Activated CD4-positive, CD25-positive, alpha-beta regulatory T cell (primary cell): ENCODE measurements around the gene JAG2.
A peak's percentile ranks its signal among the peaks of the same experiment; 100 is the strongest.

Experiments
- DNase-seq, 4 experiments: peaks; one replicate each; lab custom pipeline; 2025; lab: John Stamatoyannopoulos, UW

Gene JAG2

DNA sequence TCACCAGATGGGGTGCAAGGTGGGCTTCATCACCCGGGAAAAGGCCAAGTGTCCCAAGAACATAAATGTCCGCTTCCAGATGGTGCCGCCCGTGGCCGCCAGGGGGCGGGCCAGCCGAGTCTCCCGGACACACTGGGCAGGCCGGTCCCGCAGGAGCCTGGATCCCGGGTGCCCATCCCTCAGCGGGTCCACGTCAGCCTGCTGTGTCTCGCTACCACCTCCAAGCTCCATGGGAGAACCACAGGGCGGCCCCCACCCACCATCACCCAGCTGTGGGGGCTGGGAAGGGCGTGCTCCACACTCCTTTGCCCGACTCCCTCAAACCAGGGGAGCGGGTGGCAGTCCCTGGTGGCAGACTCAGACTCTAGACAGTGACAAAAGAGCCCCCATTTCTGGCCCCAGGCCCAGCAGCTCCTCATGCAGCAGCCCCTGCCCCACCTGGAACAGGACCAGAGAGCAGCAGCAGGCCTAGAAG is 34.5 kb upstream of the JAG2 start:
- DNase-seq, result peak in 3 of 4 experiments; percentile 21 to 47 (median 43)

DNA sequence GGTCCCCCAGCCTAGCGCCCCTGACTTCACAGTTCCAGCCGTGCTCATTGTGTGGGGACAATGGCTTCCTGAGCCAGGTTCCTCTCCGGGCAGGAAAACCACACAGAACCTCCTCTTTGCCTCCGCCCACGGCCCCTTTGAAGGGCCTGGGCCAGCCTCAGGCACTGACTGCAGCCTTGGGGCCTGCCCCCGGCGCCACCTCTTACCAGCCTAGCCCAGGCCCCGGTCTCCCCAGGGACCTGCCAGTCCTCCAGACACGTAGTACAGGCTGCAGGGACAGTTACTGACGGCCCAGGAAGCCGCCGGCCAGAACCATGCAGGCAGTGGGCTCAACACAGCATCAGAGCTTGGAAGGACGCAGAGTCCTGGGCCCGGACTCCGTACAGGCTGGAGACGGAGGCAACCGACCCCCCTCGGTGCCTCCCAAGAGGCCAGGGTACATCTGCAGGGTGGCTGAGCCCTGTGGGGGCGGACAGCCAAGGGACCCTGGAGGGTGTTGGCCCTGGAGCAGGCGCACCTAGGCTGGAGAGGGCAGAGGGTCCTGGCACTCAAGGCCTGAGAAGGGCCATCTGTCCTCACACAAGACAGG is 33.4 kb upstream of the JAG2 start:
- no peak for DNase-seq

DNA sequence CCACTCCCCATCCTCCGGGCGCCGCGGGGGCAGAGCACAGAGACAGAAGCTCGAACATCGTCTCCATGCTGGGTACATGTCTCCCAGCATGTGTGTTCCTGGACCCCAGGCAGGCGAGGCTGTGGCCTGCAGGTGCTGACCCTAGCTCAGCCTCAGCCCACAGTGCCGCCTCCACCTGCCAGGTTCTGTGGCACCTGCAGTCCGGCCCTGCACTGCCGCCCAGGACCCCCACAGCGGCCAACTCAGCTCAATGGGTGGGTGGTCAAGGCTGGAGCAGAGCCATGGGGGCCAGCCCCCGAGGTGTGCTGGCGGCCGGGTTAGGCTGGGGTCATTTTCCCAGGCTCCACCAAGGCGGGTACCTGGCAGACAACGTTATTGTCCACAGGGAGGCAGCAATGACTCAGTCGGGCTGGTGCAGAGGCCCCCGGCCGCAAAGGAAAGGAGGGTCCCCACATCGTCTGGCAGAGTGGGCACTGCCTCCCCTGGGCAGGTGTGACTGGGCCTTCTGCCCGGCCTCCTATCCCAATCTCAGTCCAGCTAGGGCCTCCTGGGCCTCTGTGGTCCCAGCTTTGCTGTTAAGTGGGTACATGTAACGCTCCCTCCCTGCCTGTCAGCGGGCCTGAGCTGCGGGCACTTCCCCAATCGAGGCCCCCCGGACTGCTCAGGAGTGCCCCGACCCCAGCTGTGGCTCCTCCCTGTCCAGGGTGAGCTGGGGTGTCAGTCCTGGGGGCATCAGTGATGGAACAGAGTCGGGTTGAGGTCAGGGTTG is 32.8 kb upstream of the JAG2 start:
- DNase-seq, result no peak

DNA sequence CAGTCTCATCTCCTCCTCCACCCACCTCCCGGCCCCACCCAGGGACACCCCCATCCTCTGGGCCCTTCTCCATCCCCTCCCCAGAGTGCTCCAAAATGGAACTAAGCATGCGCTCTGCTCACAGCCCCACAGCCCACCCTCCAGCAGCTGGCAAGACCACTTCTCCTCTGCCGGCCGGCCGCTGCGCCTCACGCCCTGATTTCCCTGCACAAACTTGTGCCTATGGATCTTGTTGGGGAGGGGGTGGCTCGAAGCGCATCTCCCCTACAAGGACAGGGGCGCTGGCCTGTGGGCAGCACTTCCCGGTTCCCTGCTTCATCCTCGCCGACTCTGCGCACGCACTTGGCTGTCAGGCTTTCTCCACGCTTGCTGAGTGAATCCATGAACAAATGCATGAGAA is 32.1 kb upstream of the JAG2 start:
- DNase-seq, result no peak

DNA sequence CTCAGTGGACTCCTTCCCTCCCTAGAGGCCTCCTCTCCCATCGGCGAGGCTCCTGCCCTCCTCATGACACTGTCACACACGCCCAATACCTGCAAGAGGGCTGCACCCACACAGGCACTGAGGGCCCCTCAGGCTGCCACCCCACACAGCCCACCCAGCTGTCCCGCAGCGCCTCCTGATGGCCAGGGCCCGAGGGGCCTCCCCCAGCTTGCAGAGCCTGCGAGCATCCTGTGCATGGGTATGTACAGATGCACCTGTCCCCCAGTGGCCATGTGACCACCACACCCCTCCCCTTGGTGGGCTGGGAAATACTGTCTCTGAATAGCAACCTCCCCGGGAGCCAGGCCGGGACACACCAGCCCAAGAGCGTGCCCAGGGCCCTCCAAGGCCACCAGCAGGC is 31.5 kb upstream of the JAG2 start:
- no peak for DNase-seq

DNA sequence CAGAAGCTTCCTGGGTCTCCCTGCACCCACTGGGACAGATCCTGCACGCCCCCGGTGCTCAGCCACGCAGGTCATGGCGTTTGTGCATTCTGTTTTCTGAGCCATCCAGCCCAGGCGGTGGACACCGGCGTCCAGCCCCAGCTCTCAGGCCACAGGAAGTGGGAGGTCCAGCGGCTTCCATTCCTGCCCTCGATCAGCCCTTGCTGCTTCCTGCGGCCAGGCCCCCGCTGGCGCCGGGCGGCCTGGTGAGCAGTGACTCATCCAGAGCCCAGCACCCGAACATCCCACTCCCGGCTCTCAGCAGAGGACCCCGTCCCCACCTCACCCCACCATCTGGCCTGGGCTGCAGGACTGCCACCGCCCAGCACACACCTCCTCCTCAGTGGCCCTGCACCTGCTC is 30.5 kb upstream of the JAG2 start:
- no peak for DNase-seq

DNA sequence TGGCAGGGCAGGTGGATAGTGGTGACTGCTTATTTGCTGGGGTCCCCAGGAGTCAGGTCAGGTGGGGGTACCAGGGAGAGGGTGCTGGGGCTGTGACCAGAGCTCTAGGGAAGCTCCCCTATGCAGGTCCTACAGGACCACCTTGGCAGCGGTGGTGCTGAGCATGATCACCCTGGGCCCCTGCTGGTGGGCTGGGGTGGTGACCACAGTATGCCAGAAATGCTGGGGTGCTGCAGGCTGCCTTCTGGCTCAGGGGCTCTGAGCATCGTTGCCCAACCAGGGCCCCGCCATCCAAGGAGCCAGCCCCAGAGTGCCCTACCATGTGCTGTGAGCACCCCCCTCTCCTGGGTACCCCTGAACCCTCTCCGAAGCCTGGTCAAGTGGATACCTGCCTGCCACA is 30.0 kb upstream of the JAG2 start:
- DNase-seq, result no peak

DNA sequence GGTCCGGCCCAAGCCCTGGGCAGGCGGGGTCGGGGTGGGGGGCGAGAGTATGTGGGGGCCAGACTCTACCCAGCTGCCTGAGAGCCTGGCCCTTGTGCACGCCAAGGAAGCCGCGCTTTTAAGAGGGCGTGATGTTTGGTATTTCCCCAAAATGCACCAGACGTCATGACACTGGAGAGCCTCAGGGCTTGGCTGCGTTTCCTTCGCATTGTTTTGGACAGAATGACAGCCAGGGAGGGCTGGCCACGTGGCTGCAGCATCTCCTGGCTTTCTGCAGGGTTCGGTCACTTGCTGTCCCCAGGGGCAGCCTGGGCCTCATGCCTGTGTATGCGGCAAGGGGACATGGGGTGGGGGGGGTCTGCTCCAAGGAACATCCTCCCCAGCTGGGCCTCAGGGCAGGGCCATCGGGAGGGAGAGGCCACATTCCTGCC is 28.6 kb upstream of the JAG2 start:
- DNase-seq, result no peak

DNA sequence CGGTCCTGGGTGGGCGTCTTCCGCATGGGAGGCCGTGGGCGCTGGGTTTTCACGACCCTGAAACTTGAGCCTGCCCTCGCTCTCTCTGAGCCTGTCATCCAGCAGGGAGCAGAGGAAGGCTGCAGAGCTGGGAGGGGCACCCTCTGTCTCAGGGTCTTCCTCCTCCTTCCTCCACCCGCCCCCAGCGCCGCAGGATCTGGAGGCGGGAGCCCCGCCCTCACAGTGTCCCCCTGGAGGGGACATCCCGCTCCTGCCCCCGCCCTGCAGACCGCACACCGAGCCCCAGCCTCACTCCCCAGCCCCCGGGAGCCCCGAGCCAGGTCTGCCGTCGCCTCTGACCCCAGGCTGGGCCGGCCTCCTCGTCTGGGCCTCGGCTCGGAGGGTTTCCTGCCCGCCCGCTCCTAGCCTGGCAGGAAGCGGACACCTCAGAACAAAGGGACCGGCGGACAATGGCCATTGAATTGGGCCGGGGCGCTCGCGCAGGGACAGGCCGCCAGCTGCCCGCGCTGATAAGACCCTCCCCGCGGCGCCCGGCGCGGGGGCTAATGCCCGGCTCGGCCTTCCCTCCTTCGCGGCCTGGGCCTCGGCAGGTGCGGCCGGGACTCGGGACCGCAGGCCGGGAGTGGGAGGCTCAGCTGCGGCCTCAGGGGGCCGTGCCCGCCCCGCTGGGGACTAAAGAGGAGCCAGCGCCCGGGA is 27.8 kb upstream of the JAG2 start:
- no peak for DNase-seq

DNA sequence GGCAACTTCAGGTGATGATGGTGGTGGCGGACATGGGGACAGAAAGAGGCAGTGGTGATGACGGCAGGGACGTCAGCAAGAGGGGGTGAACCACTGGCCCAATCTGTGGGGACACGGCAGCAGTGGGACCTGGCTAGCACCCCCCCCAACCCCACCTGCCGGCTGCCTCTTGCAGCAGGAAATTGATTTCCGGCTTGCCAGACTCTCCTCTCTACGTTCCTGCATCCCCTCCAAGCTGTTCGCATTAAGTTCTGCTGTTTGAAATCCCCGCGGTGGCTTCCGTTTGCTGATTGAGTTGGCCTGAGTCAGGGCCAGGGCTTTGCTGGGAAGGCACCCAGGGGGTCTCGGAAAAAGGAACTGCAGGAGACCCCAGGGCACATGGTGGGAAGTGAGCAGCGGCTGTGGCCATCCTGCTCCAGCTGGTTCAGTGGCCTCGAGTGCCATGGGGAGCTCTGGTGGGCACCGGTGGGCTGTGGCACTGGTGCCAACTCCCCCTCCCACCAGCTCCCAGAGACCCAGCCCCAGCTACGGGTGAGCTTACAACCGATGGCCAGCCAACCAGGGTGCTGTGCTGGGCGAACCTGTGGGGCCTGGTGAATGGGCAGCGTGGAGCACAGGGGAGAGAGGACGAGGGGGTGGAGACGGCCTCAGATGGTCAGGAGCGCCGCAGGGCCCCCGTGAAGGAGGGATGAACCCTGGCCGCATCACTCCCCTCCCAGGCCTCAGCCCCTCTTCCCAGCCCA is 27.1 kb upstream of the JAG2 start:
- no peak for DNase-seq

DNA sequence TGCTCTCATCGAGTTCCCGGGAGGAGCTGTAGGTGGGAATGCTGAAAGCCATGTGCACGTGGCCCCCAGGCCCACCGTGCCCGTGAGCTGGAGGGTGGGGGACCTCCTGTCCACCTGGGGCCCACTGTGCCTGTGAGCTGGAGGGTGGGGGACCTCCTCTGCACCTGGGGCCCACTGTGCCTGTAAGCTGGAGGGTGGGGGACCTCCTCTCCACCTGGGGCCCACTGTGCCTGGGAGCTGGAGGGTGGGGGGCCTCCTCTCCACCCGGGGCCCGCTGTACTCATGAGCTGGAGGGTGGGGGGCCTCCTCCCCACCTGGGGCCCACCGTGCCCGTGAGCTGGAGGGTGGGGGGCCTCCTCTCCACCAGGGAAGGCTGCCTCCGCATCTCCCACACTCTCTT is 26.5 kb upstream of the JAG2 start:
- no peak for DNase-seq

DNA sequence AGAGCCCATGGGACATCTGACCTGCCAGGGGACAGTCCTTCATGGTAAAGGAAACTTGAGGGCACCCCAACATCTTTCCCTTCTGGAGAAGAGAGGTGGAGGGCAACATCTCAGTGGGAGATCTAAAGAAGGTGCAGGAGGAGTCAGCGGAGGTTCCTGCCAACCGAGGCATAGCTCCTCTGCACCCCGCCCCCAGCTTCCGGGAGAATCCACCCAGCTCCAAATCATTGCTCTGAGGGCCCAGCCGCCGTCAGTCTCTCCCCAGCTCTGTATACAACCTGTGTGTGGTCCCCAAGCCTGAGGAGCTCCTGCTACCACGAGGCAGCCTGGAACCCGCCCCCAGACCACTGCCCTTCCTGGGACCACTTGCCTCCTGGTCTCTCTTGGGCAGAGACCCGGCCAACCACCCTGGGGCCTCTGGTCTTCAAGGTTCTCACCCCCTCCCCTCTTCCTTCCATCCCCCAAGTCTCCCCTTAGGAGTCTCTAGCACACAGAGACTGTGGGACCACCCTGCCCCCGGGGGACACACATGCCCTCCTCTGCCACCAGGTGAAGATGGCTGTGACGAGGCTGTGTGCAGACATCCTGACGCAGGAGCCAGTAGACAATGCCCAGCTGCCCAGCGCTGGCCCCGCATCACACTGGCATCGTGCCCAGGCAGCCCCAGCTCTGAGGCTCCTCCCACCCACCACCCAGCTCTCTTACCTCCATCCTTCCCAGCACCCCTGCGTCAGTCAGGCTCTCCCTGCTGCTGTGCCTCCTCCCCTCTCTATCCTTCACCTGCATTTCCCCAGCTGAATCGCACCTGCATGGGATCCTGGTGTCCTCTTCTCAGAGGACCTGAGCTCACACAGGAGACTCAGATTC is 25.6 kb upstream of the JAG2 start:
- no peak for DNase-seq

DNA sequence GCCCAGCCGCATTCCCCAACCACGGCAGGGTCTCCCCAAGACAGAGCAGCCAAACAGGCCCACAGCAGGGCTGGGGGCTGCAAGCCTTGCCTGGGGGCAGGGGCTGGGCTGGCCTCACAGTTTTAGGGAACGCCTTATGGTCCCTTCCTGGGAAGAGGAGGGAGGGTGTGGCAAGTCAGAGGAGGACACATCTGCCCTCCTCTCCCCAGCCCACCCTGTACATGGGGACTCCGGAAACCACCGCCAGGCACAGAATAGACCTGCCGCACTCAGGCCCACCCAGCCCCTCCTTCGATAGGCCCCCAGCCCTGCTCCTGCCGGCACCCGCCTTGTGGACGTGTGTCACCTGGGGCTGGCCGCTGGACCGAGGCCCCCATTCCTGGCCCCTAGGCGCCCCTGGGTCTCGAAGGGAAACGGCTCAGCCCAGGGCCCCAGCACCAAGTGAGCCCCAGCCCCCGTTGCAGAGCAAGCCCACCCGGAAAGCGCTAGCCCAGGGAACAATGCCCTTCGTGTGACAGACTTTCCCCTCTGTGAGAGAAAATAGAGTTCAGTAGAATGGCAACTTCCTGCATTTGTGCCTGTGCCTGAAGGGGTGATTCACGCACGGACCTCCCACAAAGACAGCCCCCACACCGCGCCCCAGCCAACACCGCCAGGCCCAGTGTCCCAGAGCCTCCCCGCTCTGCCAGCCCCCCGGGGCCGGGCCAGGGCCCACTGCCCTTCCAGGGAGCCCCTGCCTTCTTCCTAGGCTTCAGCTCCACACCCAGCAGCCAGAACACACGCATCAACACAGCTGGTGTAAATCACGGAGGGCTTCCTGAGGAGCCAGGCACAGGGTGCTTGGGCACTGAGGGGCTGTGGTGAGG is 24.5 kb upstream of the JAG2 start:
- DNase-seq, result no peak

DNA sequence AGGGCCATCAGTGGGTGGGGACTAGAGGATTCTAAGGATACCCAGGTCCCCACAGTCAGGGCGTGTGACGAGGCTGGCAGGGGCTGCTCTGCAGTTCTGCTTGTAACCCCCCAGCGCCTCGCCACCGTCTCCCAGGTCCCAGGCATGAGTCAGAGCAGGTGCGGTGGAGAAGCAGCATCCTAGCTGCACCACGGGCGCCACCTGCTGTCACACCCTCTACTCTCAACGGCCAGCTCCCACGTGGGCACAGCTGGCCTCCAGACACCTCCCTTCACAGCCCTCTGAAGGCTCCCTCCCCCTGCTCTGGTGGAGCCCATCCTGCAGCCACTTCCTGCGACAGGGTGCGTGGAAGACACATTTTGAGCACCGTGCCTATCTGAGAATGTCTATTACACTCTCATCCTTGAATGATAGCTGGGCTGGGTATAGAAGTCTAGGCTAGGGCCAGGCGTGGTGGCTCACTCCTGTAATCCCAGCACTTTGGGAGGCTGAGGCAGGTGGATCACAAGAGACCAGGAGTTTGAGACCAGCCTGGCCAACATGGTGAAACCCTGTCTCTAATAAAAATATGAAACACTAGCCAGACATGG is 19.5 kb upstream of the JAG2 start:
- DNase-seq, result no peak

DNA sequence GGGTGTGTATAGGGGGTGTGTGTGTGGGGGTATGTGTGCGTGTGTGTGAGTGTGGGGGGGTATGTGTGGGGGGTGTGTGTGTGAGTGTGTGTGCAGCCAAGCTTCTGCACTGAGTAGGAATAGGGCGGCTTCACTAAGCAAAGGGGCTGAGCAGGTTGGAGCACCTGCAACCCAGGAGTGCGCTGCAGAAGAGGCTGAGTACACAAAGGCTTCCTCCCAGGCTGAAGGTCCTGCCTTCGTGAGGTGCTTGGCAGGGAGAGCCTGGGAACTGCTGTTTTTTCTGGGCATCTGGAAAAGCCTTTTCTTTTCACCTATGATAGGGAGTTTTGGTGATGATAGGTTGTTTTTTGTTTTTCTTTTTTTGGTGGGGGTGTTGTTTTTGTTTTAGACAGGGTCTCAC is 18.5 kb upstream of the JAG2 start:
- no peak for DNase-seq

DNA sequence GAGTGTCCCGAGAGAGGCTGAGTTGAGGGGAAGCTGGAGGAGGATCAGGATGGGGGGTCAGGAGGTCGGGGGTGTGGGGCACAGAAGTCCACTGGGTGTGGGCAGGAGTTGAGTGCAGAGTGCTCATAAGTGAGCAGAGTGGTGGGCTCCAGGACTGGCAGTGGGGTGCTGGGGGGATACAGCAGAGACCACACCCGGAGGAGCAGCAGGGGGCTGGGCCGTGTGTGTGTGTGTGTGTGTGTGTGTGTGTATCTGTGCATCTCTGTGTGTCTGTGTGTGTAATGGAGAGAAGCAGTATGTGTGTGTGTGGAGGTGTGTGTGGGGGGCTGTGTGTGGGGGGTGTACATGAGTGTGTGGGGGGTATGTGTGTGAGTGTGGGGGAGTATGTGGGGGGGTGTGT is 17.4 kb upstream of the JAG2 start:
- DNase-seq, result no peak

DNA sequence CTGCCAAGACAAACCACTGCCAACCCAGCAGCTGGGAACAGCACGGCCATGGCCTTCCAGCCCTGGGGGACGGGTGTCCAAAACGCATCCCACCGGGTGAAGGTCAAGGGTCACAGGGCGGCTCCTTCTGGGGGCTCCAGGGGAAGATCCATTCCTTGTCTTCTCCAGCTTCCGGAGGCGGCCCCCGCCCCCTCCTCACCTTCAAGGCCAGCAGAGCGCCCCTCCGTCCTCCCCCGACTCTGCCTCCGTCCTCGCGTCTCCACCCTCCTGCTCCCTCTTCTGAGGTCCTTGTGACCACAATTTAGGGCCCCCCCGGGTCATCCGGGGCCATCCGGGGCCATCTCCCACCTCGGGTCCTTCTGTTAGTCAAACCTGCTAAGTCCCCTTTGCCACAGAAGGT is 16.4 kb upstream of the JAG2 start:
- no peak for DNase-seq

DNA sequence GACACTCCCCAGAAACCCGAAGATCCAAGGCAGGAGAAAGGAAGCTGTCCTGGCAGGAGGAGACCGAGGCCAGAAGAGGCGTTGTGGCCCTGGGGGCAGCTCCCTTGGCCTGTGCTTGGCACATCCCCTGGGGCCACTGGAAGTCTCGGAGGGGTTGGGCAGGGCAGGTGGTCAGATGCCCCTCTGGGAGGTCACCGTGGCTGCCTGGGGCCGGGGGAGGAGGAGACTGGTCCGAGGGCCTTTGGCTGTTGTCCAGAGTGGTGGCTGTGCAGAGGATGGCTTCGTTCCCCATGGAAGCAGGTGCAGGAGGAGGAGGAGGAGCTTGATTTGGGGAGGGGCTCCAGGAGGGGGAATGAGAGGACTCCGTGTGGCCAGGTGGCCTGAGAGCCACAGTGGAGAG is 15.9 kb upstream of the JAG2 start:
- DNase-seq, result no peak

DNA sequence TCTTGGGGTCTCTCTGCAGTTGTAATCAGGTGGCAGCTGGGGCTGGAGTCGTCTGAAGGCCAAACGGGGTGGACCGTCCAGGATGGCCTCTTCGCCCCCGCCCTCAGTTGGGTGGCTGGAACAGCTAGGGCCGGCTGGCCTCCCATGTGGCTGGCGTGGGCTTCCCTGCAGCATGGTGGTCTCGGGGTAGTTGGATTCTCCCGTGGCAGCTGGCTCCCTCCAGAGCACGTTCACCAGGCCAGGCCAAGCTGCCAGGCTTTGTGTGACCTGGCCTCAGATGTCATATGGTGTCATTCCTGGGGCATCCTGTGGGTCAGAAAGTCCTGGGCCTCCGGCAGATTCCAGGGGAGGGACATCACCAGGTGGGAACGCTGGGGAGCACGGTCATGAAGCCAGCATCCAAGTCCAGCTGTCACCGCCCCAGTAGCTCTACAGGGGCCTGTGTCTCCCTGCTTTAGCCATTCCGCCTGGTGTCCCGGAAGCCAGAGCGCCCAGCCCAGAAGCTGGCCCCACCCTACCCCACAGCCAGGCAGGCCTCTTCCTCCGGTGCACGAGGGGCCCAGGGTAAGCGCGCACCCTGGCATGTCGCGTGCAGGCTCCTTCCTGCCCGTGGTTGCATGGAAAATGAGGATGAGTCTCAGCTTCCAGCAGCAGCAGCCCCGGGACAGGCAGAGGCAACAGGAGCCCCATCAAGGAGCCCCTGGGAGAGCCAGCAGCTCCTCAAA is 13.9 kb upstream of the JAG2 start:
- DNase-seq, result no peak
